ENCODE data around the gene HOGA1.
"Not testable (repeated sequence)": the region's sequence is repeated elsewhere in the genome, so short reads cannot be mapped to it uniquely, and the experiment has no call there.

- TF ChIP-seq CTCF (optimal IDR thresholded peaks at IDR 0.05 in 1 of 3, IDR thresholded peaks at IDR 0.05 in 1 of 3, conservative IDR thresholded peaks at IDR 0.05 in 1 of 3; ENCODE audit: extremely low read depth in 1 of 3, insufficient read depth in 2 of 3, low read length in 3 of 3); EZH2 (IDR thresholded peaks at IDR 0.05; ENCODE audit: low read length): not testable (repeated sequence)
Measured at GRCh38 chr10:97649405-97649750, 65.2 kb downstream of the HOGA1 start.

Measured in keratinocyte (primary cell).